Osteoblast (primary cell): ENCODE results near the gene EML5. TPM values are rescaled to one million over a fixed set of nuclear protein-coding genes. Genes with fewer than 3 reads are reported as not detected.

Experiments used
- DNase-seq: peaks from one replicate; pipeline ENCODE4 v3.0.0; 2011; ENCODE audit warnings: low spot score, mixed read lengths; ENCODE audit not compliant: insufficient read length; ENCODE audit errors: missing footprints
- H2AFZ ChIP-seq: 2 replicates; pipeline ENCODE4 v1.6.0; 2011; ENCODE audit warnings: mild to moderate bottlenecking, low read length
- H3K27ac ChIP-seq: 2 replicates; pipeline ENCODE4 v1.5.1; 2011; ENCODE audit warnings: mild to moderate bottlenecking, low read depth, low read length, moderate library complexity
- H3K27me3 ChIP-seq: 2 replicates; pipeline ENCODE4 v1.6.0; 2012; ENCODE audit warnings: mild to moderate bottlenecking, control low read depth, inconsistent platforms, low read length, moderate library complexity; ENCODE audit not compliant: insufficient read depth
- H3K36me3 ChIP-seq: 2 replicates; pipeline ENCODE4 v1.5.1; 2011; ENCODE audit warnings: mild to moderate bottlenecking, low read length, control low read depth, moderate library complexity; ENCODE audit not compliant: insufficient read depth
- H3K4me1 ChIP-seq: 2 replicates; pipeline ENCODE4 v1.5.1; 2011; ENCODE audit warnings: mild to moderate bottlenecking, low read length, control low read depth, moderate library complexity; ENCODE audit not compliant: insufficient read depth
- H3K4me2 ChIP-seq: 2 replicates; pipeline ENCODE4 v1.6.0; 2011; ENCODE audit warnings: mild to moderate bottlenecking, low read length; ENCODE audit not compliant: insufficient read depth
- H3K4me3 ChIP-seq: fragments of 200-600 bp; sonication (generic); 3 replicates; pipeline ENCODE4 v1.5.1; 2012; ENCODE audit warnings: mild to moderate bottlenecking, low read length, inconsistent platforms; ENCODE audit not compliant: insufficient read depth
- H3K79me2 ChIP-seq: 2 replicates; pipeline ENCODE4 v1.6.0; 2012; ENCODE audit warnings: mild to moderate bottlenecking, low read length, control low read depth, inconsistent platforms; ENCODE audit not compliant: insufficient read depth
- H3K9me3 ChIP-seq: 2 replicates; pipeline ENCODE4 v1.5.1; 2011; ENCODE audit warnings: low read depth, low read length, control low read depth
- H4K20me1 ChIP-seq: 2 replicates; pipeline ENCODE4 v1.6.0; 2012; ENCODE audit warnings: mild to moderate bottlenecking, low read length, control low read depth; ENCODE audit not compliant: insufficient read depth
- total RNA-seq: library from RNA; depleted of rRNA; stranded (reverse); fragments of >200 nt; gene quantifications from 2 replicates; pipeline ENCODE4 v1.2.3, GENCODE V29; 2012
- TF ChIP-seq, protein P1 (sequence below): IDR thresholded peaks from 2 replicates; pipeline ENCODE4 v1.5.1; 2011; ENCODE audit warnings: mild to moderate bottlenecking, low read depth, low read length, moderate library complexity; ENCODE audit errors: extremely low read depth

The EML5 gene
- total RNA-seq, 1 donor, result under 0.01 TPM

DNA sequence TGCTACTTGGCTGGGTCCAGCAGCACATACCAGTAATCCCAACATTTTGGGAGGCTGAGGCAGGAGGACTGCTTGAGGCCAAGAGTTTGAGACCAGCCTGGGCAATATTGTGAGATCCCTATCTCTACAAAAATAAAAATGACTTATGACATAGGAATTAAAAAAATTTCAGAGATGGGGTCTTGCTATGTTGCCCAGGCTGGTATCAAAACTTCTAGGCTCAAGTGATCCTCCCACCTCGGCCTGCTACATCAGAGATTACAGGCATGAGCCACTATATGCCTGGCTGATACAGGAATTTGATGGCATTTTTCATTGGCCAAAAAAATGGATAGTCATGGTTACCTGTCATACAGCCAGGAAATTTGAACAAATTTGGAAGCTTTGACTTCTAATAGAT lies 175.3 kb downstream of the EML5 start:
- no peaks in the 10 kb centered on the region for H4K20me1 ChIP-seq
- H3K9me3 ChIP-seq, result no peaks in the 10 kb centered on the region
- no peaks in the 10 kb centered on the region for H3K79me2 ChIP-seq
- peaks cover 26% of the 10 kb centered on the region for H3K4me1 ChIP-seq
- H2AFZ ChIP-seq, result no peak overlapping the region
- no peak for DNase-seq
- H3K4me3 ChIP-seq, result no peak overlapping the region
- no peak overlapping the region for H3K4me2 ChIP-seq
- TF ChIP-seq, protein P1, sequence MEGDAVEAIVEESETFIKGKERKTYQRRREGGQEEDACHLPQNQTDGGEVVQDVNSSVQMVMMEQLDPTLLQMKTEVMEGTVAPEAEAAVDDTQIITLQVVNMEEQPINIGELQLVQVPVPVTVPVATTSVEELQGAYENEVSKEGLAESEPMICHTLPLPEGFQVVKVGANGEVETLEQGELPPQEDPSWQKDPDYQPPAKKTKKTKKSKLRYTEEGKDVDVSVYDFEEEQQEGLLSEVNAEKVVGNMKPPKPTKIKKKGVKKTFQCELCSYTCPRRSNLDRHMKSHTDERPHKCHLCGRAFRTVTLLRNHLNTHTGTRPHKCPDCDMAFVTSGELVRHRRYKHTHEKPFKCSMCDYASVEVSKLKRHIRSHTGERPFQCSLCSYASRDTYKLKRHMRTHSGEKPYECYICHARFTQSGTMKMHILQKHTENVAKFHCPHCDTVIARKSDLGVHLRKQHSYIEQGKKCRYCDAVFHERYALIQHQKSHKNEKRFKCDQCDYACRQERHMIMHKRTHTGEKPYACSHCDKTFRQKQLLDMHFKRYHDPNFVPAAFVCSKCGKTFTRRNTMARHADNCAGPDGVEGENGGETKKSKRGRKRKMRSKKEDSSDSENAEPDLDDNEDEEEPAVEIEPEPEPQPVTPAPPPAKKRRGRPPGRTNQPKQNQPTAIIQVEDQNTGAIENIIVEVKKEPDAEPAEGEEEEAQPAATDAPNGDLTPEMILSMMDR, result no peak
- peaks cover 7% of the 10 kb centered on the region for H3K36me3 ChIP-seq
- no peaks in the 10 kb centered on the region for H3K27me3 ChIP-seq
- H3K27ac ChIP-seq, result no peak overlapping the region

DNA sequence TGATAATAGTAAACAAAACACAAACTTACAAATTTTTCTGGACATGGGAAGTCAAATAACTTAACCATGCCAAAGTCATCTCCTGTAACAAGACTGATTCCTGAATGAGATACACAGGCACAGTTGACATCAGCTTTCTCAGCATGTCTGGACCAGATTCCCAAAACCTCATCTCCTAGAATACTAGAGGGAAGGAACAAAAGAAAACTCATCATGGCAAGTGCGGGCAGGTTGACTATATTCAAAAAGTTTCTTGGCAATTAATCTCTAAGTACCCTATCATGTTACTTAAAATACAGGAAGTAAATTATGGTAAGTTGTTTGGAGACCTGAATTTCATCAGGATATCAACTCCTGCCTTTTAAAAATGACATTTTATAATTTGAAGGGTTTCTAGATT lies 176.1 kb downstream of the EML5 start:
- Histone ChIP-seq H3K4me3 (no peak overlapping the region), H3K27ac (no peak overlapping the region), H4K20me1 (no peaks in the 10 kb centered on the region), H2AFZ (no peak overlapping the region), H3K9me3 (no peaks in the 10 kb centered on the region), H3K4me2 (no peak overlapping the region), H3K79me2 (no peaks in the 10 kb centered on the region), H3K27me3 (no peaks in the 10 kb centered on the region), H3K36me3 (peaks cover 12% of the 10 kb centered on the region), H3K4me1 (peaks cover 34% of the 10 kb centered on the region)
- TF ChIP-seq, protein P1, result no peak
- DNase-seq, result no peak

DNA sequence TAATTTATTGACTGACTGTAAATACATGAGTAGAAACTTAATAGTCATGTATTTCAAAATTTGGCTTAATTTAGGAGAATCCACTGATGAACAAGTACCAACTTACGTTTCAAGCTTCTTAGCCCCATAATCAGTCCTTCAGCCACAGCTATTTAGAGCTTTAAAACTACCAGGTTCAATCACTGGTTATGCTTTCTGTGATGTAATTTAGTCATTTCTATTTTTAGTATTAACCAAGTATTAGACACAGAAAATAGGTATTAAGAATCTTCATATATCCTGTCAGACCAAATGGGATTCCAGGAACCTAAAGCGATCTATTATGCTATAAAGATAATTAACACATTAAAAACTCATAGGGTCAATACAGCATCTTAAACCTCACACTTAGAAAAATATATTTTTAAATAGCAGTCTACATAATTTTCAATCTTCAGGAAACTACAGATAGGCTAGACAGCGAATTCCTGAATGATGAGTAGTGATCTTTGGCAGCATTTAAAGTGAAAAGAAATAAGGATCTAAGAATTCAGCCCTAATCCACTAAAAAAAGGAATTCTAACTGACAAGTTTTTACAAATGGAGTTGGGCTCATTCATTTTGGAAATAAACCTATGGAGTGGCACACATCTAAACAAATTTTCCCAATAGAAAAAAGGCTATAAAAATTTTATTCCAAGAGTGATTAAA lies 178.4 kb downstream of the EML5 start:
- Histone ChIP-seq H3K27me3 (no peaks in the 10 kb centered on the region), H3K4me2 (peak overlapping the region; percentile 62), H3K4me3 (no peak overlapping the region), H4K20me1 (no peaks in the 10 kb centered on the region), H3K79me2 (no peaks in the 10 kb centered on the region), H2AFZ (no peak overlapping the region), H3K36me3 (peaks cover 35% of the 10 kb centered on the region), H3K9me3 (no peaks in the 10 kb centered on the region), H3K27ac (peak overlapping the region; percentile 83), H3K4me1 (peaks cover 42% of the 10 kb centered on the region)
- no peak for DNase-seq
- TF ChIP-seq, protein P1, result no peak

DNA sequence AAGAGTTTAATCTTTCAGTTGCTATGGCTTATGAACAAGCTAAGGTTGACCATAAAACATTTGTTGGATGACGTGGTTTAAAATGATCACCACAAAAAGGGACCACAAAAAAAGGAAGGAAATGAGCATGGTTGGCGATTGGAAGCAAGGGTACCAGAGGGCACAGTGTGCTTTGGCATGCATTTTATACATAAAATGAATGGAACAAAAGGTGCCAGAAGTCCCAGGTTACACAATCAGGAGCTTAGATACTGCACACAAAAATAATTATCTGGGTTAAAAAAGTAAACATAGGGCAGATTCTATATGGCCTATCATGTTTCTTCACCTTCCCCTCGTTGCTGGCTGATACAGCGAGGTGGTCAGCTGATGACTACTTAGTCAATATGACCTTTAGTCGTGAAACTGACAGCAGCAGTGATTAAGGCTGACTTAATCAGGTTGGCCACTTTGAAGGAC lies 179.2 kb downstream of the EML5 start:
- TF ChIP-seq, protein P1, result no peak
- no peaks in the 10 kb centered on the region for H3K9me3 ChIP-seq
- H3K79me2 ChIP-seq, result no peaks in the 10 kb centered on the region
- no peaks in the 10 kb centered on the region for H3K27me3 ChIP-seq
- H3K4me2 ChIP-seq, result peak overlapping the region; percentile 62
- H3K36me3 ChIP-seq, result peaks cover 43% of the 10 kb centered on the region
- no peak overlapping the region for H3K4me3 ChIP-seq
- no peak overlapping the region for H2AFZ ChIP-seq
- peaks cover 42% of the 10 kb centered on the region for H3K4me1 ChIP-seq
- H4K20me1 ChIP-seq, result no peaks in the 10 kb centered on the region
- DNase-seq, result no peak
- H3K27ac ChIP-seq, result peak overlapping the region; percentile 83
